PC-3 (cell line): ENCODE measurements around the gene TIE1. TPM values are rescaled to one million over a fixed set of nuclear protein-coding genes. Genes with fewer than 3 reads are reported as not detected.
"Not testable (repeated sequence)": the region's sequence is repeated elsewhere in the genome, so short reads cannot be mapped to it uniquely, and the experiment has no call there.

ENCODE experiments used
- ATAC-seq: fragments of 200-7000 bp; cut with Tn5 transposase; 2 replicates; pipeline ENCODE4 v1.9.1; 2020; ENCODE audit warnings: mild to moderate bottlenecking, moderate library complexity
- BruUV-seq: library from RNA; stranded (reverse); fragments of 400-500 nt; replicated peaks from 2 replicates; lab custom pipeline; 2021; lab: Mats Ljungman, UMichigan
- CTCF ChIA-PET: fragments of 300-600 bp; sonication (Branson Sonifier 250); formaldehyde crosslinking; loops from one replicate; lab custom pipeline; 2022; ENCODE audit warnings: antibody characterized with exemption; lab: Charles Lee
- POLR2A ChIA-PET: fragments of 300-600 bp; sonication (Branson Sonifier 250); formaldehyde crosslinking; loops from one replicate; lab custom pipeline; 2022; ENCODE audit warnings: antibody characterized with exemption; ENCODE audit not compliant: unreplicated experiment; lab: Charles Lee
- DNase-seq: peaks from one replicate; pipeline ENCODE4 v3.0.0-alpha.2; 2015
- H2AFZ ChIP-seq: fragments of 300-600 bp; sonication (generic); 2 replicates; pipeline ENCODE4 v1.6.0; 2016; ENCODE audit warnings: antibody characterized with exemption, low read length
- H3F3A ChIP-seq: fragments of 300-600 bp; sonication (generic); one replicate; pipeline ENCODE4 v1.6.0; 2017; ENCODE audit warnings: antibody characterized with exemption, low read length, control low read depth, mild to moderate bottlenecking; ENCODE audit not compliant: unreplicated experiment
- H3K27ac ChIP-seq: fragments of 300-600 bp; sonication (generic); 2 replicates; pipeline ENCODE4 v1.5.1; 2016; ENCODE audit warnings: mild to moderate bottlenecking, low read length
- H3K27me3 ChIP-seq: fragments of 300-600 bp; sonication (generic); 2 replicates; pipeline ENCODE4 v1.6.1; 2016; ENCODE audit warnings: low read length, mixed read lengths
- H3K36me3 ChIP-seq: fragments of 300-600 bp; sonication (generic); 2 replicates; pipeline ENCODE4 v1.6.1; 2016; ENCODE audit warnings: low read depth, mixed run types, low read length, mixed read lengths
- H3K4me1 ChIP-seq: fragments of 300-600 bp; sonication (generic); 2 replicates; pipeline ENCODE4 v1.5.1; 2016; ENCODE audit warnings: low read length; ENCODE audit not compliant: insufficient read depth
- H3K4me2 ChIP-seq: fragments of 300-600 bp; sonication (generic); 2 replicates; pipeline ENCODE4 v1.6.0; 2016; ENCODE audit warnings: low read length
- H3K4me3 ChIP-seq: fragments of 300-600 bp; sonication (generic); 2 replicates; pipeline ENCODE4 v1.5.1; 2016; ENCODE audit warnings: mild to moderate bottlenecking, low read length, mixed read lengths
- H3K79me2 ChIP-seq: fragments of 300-600 bp; sonication (generic); 2 replicates; pipeline ENCODE4 v1.6.1; 2017; ENCODE audit warnings: low read length, mixed read lengths
- H3K9ac ChIP-seq: fragments of 300-600 bp; sonication (generic); 2 replicates; pipeline ENCODE4 v1.6.0; 2016; ENCODE audit warnings: mild to moderate bottlenecking, low read length
- H3K9me2 ChIP-seq: fragments of 300-600 bp; sonication (generic); replicated peaks from 2 replicates; pipeline ENCODE4 v1.6.1; 2016; ENCODE audit warnings: mixed run types, low read length, mixed read lengths
- H3K9me3 ChIP-seq: fragments of 300-600 bp; sonication (generic); 2 replicates; pipeline ENCODE4 v1.6.1; 2016; ENCODE audit warnings: low read length, mixed read lengths
- H4K20me1 ChIP-seq: fragments of 300-600 bp; sonication (generic); 2 replicates; pipeline ENCODE4 v1.6.1; 2016; ENCODE audit warnings: low read length, mixed read lengths
- CTCF ChIP-seq: fragments of 300-600 bp; sonication (generic); conservative IDR thresholded peaks from 2 replicates; pipeline ENCODE4 v1.5.1; 2017; ENCODE audit warnings: antibody characterized with exemption, low read depth, mild to moderate bottlenecking, low read length
- EZH2 ChIP-seq: fragments of 300-600 bp; sonication (generic); IDR thresholded peaks from one replicate; pipeline ENCODE4 v1.6.1; 2017; ENCODE audit warnings: antibody characterized with exemption, mild to moderate bottlenecking, low read length; ENCODE audit not compliant: unreplicated experiment
- EZH2phosphoT487 ChIP-seq: fragments of 300-600 bp; sonication (generic); IDR thresholded peaks from 2 replicates; pipeline ENCODE4 v1.6.1; 2018; ENCODE audit warnings: mild to moderate bottlenecking, antibody characterized with exemption, low read length, borderline replicate concordance
- intact Hi-C: fragments of 100-400 bp; cut with micrococcal nuclease; formaldehyde crosslinking; loops from 2 replicates; pipeline ENCODE4 v1.9.0; 2023
- total RNA-seq: library from RNA; depleted of rRNA; stranded (reverse); fragments of >200 nt; gene quantifications from 2 replicates; pipeline ENCODE4 v1.2.3, GENCODE V29; 2014

Gene TIE1
- total RNA-seq, 1 experiment from 2014 or later, result 1.5 TPM

DNA sequence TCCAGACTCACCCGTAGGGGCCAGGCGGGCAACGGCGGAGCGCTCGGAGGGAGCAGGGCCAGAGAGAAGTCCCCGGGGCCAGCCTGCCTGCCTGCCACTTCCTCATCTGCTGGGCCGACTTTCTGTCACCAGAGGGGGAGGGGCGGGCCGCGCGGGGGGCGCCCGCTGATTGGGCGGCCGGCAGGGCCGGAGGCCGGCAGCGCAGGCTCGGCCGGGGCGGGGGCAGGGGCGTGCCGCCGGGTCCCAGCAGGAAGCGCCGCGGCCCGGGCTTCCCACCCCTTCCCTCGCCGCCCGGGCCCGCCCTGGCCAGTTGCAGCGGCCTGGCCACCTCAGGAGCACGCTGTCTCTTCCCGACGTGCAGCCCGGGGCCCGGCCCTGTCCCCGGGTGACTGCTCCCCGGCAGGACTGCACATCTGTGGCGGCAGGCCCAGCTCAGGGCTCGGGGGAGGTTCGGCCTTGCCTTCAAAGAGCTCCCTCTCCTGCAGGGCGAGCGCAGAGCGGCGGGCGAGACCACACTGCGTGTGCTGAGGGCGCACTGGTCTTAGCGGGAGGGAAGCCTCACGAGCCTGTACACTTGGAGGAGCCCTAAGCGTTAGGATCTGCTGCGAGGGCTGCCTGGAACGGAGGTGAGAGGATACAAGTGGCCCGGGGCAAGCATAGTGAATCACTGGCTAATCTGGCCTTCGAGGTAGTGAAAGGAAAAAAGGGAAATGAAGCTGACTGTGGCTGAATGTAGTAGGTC lies 67.3 kb downstream of the TIE1 start, which contains the start of gene ELOVL1:
TSS of gene ELOVL1 (minus strand) at position 108 of the 742 bp plus-strand sequence. CDS start 2,402 bp downstream, outside the sequence.
- peaks cover 56% of the 10 kb centered on the region for H3K79me2 ChIP-seq
- no peaks in the 10 kb centered on the region for H4K20me1 ChIP-seq
- H3F3A ChIP-seq, result peaks cover 18% of the 10 kb centered on the region
- H3K4me2 ChIP-seq, result peak within 1 kb of the TSS; percentile 97
- DNase-seq (peak; percentile 90), ATAC-seq (peak; percentile 73)
- peak within 1 kb of the TSS; percentile 86 for H3K4me3 ChIP-seq
- peaks cover 15% of the 10 kb centered on the region; the same call in 1 of the 2 replicates for H3K36me3 ChIP-seq
- POLR2A ChIA-PET, result interaction anchor here (0.5 to 0.8 kb wide), 2 partner anchors 9 to 1432 kb away, joined by 3 to 4 read pairs; partner anchors contain the start of genes CDC20 and PLK3
- intact Hi-C loops, result no loop called here
- H3K9ac ChIP-seq, result peak within 1 kb of the TSS; percentile 91
- CTCF ChIA-PET, result interaction anchor here (0.6 to 1.5 kb wide), 4 partner anchors 10 to 141 kb away, joined by 3 to 6 read pairs (median 4); partner anchors contain the start of gene C1orf210
- TF ChIP-seq EZH2phosphoT487 (no peak), CTCF (peak; percentile 35)
- peaks cover 53% of the 10 kb centered on the region for H3K4me1 ChIP-seq
- H3K27ac ChIP-seq, result peak within 1 kb of the TSS; percentile 88
- H3K9me3 ChIP-seq, result no peaks in the 10 kb centered on the region
- H2AFZ ChIP-seq, result peak within 1 kb of the TSS; percentile 65
- BruUV-seq, result no TSS peak
- no peaks in the 10 kb centered on the region for H3K27me3 ChIP-seq
- no peaks in the 10 kb centered on the region for H3K9me2 ChIP-seq

- DNase-seq (no peak), ATAC-seq (no peak)
- BruUV-seq, result TSS peak; percentile 83
Observed at GRCh38 chr1:43368646-43369020, 67.9 kb downstream of the TIE1 start.

GRCh38 chr1:43369779-43370178 lies 69.0 kb downstream of the TIE1 start:
- peaks cover 52% of the 10 kb centered on the region for H3K79me2 ChIP-seq

More at GRCh38 chr1:43368646-43369020, 67.9 kb downstream of the TIE1 start:
- intact Hi-C loops, result no loop called here
- Histone ChIP-seq H3K9ac (peak overlapping the region; percentile 91), H3K4me1 (peaks cover 59% of the 10 kb centered on the region), H3K4me3 (peak overlapping the region; percentile 86), H3K9me2 (no peaks in the 10 kb centered on the region), H3K36me3 (peaks cover 15% of the 10 kb centered on the region; the same call in 1 of the 2 replicates), H3K27ac (peak overlapping the region; percentile 88), H2AFZ (peak overlapping the region; percentile 44; the same call in 1 of the 2 replicates), H3K79me2 (peaks cover 56% of the 10 kb centered on the region), H4K20me1 (no peaks in the 10 kb centered on the region), H3F3A (peaks cover 20% of the 10 kb centered on the region), H3K4me2 (peak overlapping the region; percentile 96), H3K9me3 (no peaks in the 10 kb centered on the region), H3K27me3 (no peaks in the 10 kb centered on the region)
- ChIA-PET CTCF (interaction anchor here (0.6 to 1.5 kb wide), 4 partner anchors 10 to 142 kb away, joined by 3 to 6 read pairs (median 4); partner anchors contain the start of gene C1orf210), POLR2A (interaction anchor here (0.8 kb wide), 1 partner anchor 10 kb away, joined by 3 read pairs; the partner anchor contains the start of gene CDC20)
- no peak for TF ChIP-seq EZH2phosphoT487
- TF ChIP-seq EZH2, result no peak
- no peak for TF ChIP-seq CTCF

More at GRCh38 chr1:43369779-43370178, 69.0 kb downstream of the TIE1 start:
- H3K27me3 ChIP-seq, POLR2A ChIA-PET, DNase-seq, H3K9me3 ChIP-seq, H3K27ac ChIP-seq, H3K4me3 ChIP-seq, intact Hi-C loops, H3K9me2 ChIP-seq, CTCF ChIA-PET, BruUV-seq, ATAC-seq, H3K4me2 ChIP-seq, H3K9ac ChIP-seq, H4K20me1 ChIP-seq, H2AFZ ChIP-seq, H3K36me3 ChIP-seq: not testable (repeated sequence)
- Histone ChIP-seq H3K4me1 (peaks cover 68% of the 10 kb centered on the region), H3F3A (peaks cover 19% of the 10 kb centered on the region)
